ENCODE measurements around the gene ZMIZ1.
A peak's percentile ranks its signal among the peaks of the same experiment; 100 is the strongest.

The ZMIZ1 gene

DNA sequence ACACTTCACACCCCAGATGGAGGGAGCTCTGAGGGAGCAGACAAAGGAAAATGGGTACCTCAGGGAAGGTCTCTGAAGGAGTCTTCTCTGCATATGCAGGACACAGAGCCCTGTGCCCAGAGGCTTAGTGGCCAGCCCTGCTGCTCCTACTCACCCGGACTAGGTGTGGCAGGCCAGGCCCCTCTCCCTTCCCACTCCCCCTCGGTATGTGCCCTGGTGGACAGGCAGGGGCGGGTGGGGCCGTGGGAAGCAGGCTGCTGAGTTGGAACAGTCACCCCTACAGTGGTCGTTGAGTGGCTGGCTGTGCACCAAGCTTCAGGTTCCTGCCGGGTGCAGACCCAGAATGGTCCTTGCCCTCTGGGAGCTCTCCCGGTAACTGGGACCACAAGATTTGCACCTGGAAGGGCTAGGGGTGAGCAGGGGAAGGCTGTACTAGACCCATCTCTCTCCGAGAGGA lies 68.6 kb downstream of the ZMIZ1 start:
- DNase-seq (ENCODE audit: low spot score) (no peak), FAIRE-seq (no peak)

DNA sequence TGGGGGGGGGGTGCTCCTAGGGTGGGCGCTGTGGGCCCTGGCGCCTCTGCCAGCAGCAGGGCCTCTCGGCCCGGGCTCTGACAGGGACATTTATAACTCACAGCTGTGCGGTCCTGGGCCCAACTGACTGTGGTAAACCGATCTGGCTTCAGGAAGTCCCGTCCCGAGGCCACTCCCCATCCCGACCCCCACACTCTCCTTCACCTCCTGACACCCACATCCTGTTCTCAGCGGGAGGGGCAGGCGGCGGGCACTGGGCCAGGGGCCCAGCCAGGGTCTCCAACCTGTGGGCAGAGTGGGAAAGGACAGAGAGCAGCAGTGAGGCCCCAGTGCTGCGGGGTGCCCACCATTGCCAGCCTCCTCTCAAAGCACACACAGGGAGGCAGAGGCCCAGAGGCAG lies 69.1 kb downstream of the ZMIZ1 start:
- FAIRE-seq (no peak), DNase-seq (ENCODE audit: low spot score) (peak; percentile 62)

- no peak for FAIRE-seq
- no peak for DNase-seq (ENCODE audit: low spot score)
Measured at GRCh38 chr10:79138449-79139123, 69.8 kb downstream of the ZMIZ1 start.

- FAIRE-seq: no peak
- no peak for DNase-seq (ENCODE audit: low spot score)
Measured at GRCh38 chr10:79139124-79139835, 70.5 kb downstream of the ZMIZ1 start.

GRCh38 chr10:79140085-79140793 lies 71.5 kb downstream of the ZMIZ1 start:
- no peak for FAIRE-seq

DNA sequence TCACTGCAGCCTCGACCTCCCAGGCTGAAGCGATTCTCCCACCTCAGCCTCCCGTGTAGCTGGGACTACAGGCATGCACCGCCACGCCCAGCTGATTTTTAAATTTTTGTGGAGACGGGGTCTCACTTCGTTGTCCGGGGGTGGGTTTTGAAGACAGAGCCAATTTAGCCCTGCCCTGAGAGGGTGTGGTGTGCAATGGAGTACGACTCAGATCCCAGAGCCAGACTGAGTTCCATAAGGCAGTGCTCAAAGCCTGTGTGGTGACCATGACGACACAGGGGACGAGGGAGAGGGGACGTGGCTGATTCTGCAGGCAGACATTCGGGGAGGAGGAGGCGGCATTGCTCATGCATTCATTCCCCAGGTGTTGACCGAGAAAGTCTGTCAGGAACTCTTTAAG lies 72.1 kb downstream of the ZMIZ1 start:
- DNase-seq (ENCODE audit: low spot score): no peak
- no peak for FAIRE-seq

More at GRCh38 chr10:79140085-79140793, 71.5 kb downstream of the ZMIZ1 start:
- DNase-seq (ENCODE audit: low spot score): no peak

- peak; percentile 37 for FAIRE-seq
Measured at GRCh38 chr10:79142064-79142491, 73.3 kb downstream of the ZMIZ1 start.

DNA sequence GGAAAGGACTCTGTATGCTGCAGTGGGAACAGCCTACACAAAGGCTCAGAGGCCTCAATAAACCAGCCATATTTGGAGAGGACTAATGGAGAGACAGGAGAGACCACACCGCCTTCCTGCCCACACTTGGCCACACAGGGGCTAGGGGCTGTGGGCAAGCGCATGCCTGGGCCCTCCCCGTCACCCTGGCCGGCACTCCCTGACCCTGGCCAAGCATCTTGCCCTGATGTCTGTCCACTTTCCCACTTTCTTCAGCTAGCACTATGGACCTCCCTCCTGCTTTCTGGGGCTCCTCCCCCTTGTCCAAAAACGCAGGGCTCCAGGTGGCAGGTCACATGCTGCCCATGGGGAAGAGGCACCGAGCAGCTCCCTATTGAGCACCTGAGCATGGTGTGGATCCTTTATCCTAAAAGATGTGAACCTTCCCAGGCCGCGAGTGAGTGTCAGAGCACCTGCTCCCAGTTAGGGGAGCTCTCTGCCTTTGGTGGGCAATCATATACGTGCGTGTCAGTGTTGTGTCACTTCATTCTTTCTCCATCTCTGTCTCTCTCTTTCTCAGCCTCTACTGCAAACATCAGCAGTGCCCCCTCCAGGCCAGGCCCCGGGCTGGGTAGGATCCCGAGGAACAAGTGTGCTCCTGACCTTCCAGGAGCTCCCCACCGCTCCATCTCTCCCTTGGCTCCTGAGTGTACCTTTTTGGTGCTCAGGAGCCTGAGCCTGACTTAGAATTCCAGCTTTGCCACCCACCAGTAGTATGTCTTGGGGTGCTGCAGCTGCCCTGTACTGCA lies 74.0 kb downstream of the ZMIZ1 start:
- DNase-seq (ENCODE audit: low spot score): no peak
- no peak for FAIRE-seq

More at GRCh38 chr10:79142064-79142491, 73.3 kb downstream of the ZMIZ1 start:
- no peak for DNase-seq (ENCODE audit: low spot score)

DNA sequence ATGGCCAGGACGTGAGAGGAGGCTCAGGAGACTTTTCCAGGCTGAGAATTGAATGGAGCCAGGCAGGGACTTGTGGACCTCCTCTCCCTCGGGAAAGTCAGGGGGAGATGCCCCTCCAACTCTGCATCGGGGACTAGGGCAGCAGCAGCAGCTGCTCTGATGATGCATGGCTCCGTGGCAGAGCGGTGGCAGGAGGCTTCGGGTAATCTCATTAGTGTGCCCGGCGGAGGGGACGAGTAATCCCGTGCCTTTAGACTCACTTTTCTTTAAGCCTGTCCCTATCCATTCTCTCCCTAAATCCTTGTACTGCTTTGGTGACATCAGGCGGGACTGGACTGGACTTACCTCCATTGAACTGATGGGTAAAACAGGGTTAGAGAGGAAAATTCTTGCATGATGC lies 75.1 kb downstream of the ZMIZ1 start:
- DNase-seq (ENCODE audit: low spot score): no peak
- no peak for FAIRE-seq

DNA sequence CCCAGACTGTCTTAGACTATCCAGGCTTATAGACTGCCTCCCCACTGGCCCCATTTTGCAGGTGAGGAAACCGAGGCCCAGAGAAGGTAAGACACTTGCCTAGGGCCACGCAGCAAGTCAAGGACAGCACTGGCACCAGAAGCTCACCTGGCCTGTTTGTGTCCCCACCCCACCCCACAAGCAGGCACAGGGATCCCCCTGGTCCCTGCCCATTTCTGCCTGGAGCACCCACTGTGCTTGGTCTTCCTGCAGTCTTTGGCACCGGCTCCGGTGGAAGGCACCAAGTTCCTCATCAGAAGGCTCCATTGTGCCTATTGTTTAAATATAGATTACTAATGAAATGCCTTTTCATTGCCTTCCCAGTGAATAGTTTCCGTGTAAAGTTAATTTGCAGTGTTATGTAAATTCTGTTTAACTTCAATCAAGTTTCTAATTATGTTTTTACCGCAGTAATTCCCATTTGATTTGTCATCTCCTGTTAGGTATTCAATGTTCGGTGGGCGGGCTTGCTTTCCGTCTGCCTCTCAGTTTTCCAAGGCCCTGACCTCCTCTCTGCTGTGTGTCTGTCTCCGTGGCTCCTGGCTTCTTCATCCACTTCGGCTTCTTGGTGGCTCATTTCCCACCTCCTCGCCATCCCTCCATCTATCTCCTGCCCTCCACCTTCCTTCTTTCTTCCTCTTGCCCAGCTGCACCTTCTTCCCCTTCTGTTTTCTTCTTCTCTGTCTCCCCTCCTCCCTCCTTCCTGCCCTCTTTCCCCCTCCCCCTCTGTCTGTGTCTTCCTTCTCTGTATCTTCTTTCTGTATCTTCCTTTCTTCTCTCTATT lies 75.8 kb downstream of the ZMIZ1 start:
- DNase-seq (ENCODE audit: low spot score): no peak
- no peak for FAIRE-seq

- FAIRE-seq: no peak
Measured at GRCh38 chr10:79145174-79145483, 76.4 kb downstream of the ZMIZ1 start.

GRCh38 chr10:79145517-79146470 lies 77.0 kb downstream of the ZMIZ1 start:
- no peak for FAIRE-seq
- no peak for DNase-seq (ENCODE audit: low spot score)

More at GRCh38 chr10:79145174-79145483, 76.4 kb downstream of the ZMIZ1 start:
- DNase-seq (ENCODE audit: low spot score): no peak

GRCh38 chr10:79146611-79147130 lies 77.9 kb downstream of the ZMIZ1 start:
- no peak for FAIRE-seq
- no peak for DNase-seq (ENCODE audit: low spot score)

- FAIRE-seq: no peak
Measured at GRCh38 chr10:79147306-79147705, 78.5 kb downstream of the ZMIZ1 start.

DNA sequence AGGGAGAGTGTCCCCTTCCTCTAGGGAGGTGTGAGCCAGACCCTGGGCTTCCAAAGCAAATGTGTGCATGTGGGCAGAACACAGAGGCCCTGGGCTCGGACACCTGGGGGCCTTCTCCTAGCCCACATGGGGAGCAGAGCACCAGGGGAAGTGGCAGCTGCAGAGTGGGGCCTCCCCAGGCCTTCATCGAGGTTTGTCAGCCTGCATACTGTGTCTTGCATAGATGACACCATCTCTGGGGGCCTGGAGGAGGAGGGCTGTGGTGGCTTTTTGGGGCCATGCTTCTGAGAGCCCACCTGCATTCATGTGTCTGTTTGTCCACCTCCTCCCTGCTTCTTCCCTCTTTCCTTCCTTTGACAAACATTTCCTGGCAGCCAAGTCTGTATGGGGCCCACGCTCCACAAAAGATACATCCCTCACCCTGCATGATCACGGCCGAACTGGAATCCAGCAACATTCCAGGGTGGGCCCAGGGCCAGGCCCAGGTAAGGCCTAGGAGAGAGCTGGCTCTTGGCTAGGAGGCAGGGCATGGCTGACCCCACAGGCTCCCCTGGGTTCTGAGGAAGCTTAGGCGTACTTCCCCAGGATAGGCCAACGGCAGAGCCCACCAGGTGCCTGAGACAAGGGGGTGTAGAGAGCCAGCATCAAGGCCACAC lies 79.2 kb downstream of the ZMIZ1 start:
- DNase-seq (ENCODE audit: low spot score): no peak
- no peak for FAIRE-seq

More at GRCh38 chr10:79147306-79147705, 78.5 kb downstream of the ZMIZ1 start:
- no peak for DNase-seq (ENCODE audit: low spot score)

GRCh38 chr10:79148452-79149344 lies 79.9 kb downstream of the ZMIZ1 start:
- FAIRE-seq (no peak), DNase-seq (ENCODE audit: low spot score) (no peak)

DNA sequence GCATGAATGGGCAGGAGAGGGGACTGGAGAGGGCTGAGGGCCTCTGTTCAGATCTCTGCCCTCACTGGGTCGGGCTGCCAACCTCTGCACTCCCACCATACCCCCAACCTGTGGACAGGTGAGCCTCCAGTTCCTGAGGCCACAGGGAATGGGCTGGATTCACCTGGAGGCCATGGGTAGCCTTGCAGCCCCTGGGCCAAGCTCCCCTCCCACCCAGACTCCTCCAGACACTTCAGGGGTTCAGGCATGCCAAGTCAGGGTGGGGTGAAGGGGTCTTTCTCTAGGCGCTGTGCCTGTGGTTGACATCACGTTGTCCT lies 80.5 kb downstream of the ZMIZ1 start:
- DNase-seq (ENCODE audit: low spot score) (no peak), FAIRE-seq (no peak)

All from urothelium cell line (cell line).